Bronchial epithelial cell (primary cell): ENCODE measurements around the gene MED22. TPM values are rescaled to one million over a fixed set of nuclear protein-coding genes. Genes with fewer than 3 reads are reported as not detected.
"Not testable (repeated sequence)": the region's sequence is repeated elsewhere in the genome, so short reads cannot be mapped to it uniquely, and the experiment has no call there.

ENCODE experiments used
- DNase-seq: peaks from one replicate; pipeline ENCODE4 v3.0.0-alpha.2; 2010; ENCODE audit warnings: low read depth
- FAIRE-seq: peaks from 2 replicates; lab custom pipeline; 2011; peaks lifted over from hg19 to GRCh38; lab: Jason Lieb, UNC
- H3K27me3 ChIP-seq: 2 replicates; pipeline ENCODE4 v1.5.1; 2011; ENCODE audit warnings: low read length; ENCODE audit not compliant: control insufficient read depth, insufficient read depth
- H3K36me3 ChIP-seq: 2 replicates; pipeline ENCODE4 v1.5.1; 2011; ENCODE audit warnings: low read length; ENCODE audit not compliant: control insufficient read depth, insufficient read depth
- H3K4me3 ChIP-seq: 2 replicates; pipeline ENCODE4 v1.5.1; 2011; ENCODE audit warnings: mild to moderate bottlenecking, low read depth, low read length, control low read depth
- CTCF ChIP-seq: IDR thresholded peaks from 2 replicates; pipeline ENCODE4 v1.5.1; 2011; ENCODE audit warnings: mild to moderate bottlenecking, moderate library complexity, low read length, control low read depth, inconsistent platforms; ENCODE audit not compliant: insufficient read depth, severe bottlenecking
- total RNA-seq: library from RNA; depleted of rRNA; stranded (reverse); fragments of >200 nt; gene quantifications from 2 replicates; pipeline ENCODE4 v1.2.1, GENCODE V29; 2014

The MED22 gene
- total RNA-seq, 1 donor from 2014 or later, result 21.3 TPM

DNA sequence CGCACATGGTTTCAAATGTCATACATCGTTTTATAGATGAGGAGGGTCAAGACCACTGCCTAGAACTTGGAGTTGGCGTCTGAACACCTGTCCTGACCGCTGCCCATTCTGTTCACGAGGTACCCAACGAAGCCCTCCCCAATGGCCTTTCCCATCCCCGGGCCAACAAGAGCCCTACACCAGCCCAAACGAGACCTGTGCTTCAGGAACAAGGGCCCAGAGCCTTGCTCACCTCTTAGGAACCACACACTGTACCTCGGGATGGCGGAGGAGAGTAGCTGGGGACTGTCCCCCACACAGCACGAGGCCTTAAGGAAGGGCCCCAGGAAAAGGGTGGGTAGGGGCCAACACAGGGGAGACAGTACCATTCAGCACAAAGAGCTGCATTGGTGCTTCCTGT lies 14.9 kb downstream of the MED22 start:
- no peak for TF ChIP-seq CTCF
- Histone ChIP-seq H3K36me3 (peaks cover 22% of the 10 kb centered on the region), H3K4me3 (no peak overlapping the region), H3K27me3 (no peaks in the 10 kb centered on the region)
- no peak for DNase-seq
- FAIRE-seq, result no peak

DNA sequence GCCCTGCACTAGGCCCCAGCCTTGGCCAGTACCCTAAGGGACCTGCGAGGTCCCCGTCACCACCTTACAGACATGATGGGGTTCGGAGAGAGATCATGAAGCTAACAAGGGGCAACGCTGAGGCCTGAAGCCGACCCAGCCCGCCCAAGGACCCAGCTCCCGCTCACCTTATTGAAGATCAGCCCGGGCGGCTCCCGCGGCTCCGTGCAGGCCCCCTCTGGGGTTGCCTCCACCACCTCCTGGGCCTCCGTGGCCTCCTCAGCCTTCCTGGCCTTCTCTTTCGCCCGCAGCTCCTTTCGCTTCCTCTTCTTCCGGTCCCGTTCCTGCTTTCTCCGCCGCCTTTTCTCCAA lies 15.6 kb downstream of the MED22 start:
- Histone ChIP-seq H3K27me3 (no peaks in the 10 kb centered on the region), H3K4me3 (no peak overlapping the region), H3K36me3 (peaks cover 22% of the 10 kb centered on the region)
- TF ChIP-seq CTCF, result no peak
- FAIRE-seq (no peak), DNase-seq (no peak)

GRCh38 chr9:133331641-133332380 lies 16.1 kb downstream of the MED22 start:
- no peak for DNase-seq
- no peaks in the 10 kb centered on the region for H3K27me3 ChIP-seq
- FAIRE-seq, result no peak
- no peak overlapping the region for H3K4me3 ChIP-seq
- TF ChIP-seq CTCF, result no peak
- H3K36me3 ChIP-seq, result peaks cover 22% of the 10 kb centered on the region

DNA sequence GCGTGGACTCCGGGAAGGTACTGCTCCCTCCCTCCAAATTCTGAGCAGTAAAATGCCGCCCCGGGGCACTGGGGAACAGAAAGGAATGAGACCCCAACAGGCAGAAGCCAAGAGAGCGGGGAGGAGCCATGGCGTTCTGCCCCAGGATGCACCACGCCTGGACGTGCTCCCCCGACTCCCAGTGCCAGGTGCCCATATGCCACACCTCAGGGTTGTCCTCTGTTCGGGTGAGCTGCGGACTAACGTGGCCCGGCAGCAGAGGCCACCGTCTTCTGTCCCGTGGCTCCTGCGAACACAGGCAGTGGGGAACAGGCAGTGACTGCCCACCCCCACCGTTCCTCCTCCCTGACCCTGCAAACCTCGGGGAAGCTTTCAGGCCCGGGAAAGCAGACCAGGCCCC lies 16.7 kb downstream of the MED22 start:
- no peak for TF ChIP-seq CTCF
- no peak overlapping the region for H3K4me3 ChIP-seq
- peaks cover 22% of the 10 kb centered on the region for H3K36me3 ChIP-seq
- FAIRE-seq, result no peak
- no peak for DNase-seq
- no peaks in the 10 kb centered on the region for H3K27me3 ChIP-seq

GRCh38 chr9:133329306-133330156 lies 18.4 kb downstream of the MED22 start:
- TF ChIP-seq CTCF, result peak; percentile 55
- not testable (repeated sequence) for DNase-seq, H3K27me3 ChIP-seq, FAIRE-seq, H3K4me3 ChIP-seq
- peaks cover 22% of the 10 kb centered on the region for H3K36me3 ChIP-seq
